ENCODE results near the gene LAMA2.

GRCh38 chr6:129507059-129507807, 624.3 kb downstream of the LAMA2 start:
- TF ChIP-seq ZNF331 (CRISPR knock-in tag; IDR thresholded peaks at IDR 0.05; ENCODE audit: low read depth): no peak
- no peak for TF ChIP-seq CTCF (conservative IDR thresholded peaks at IDR 0.05; ENCODE audit: low read depth in 2 of 2)
- no peak for TF ChIP-seq POLR2AphosphoS5 (IDR thresholded peaks at IDR 0.05; ENCODE audit: low read depth)
- TF ChIP-seq EZH2phosphoT487 (IDR thresholded peaks at IDR 0.05; ENCODE audit: unreplicated experiment): no peak
- TF ChIP-seq EZH2 (IDR thresholded peaks at IDR 0.05; ENCODE audit: low read depth, unreplicated experiment): no peak
- no peak for TF ChIP-seq ETS1 (IDR thresholded peaks at IDR 0.05)
- no peak for TF ChIP-seq REST (IDR thresholded peaks at IDR 0.05; ENCODE audit: unreplicated experiment)
- TF ChIP-seq ZNF114 (CRISPR knock-in tag; IDR thresholded peaks at IDR 0.05): no peak
- TF ChIP-seq STAT1 (IDR thresholded peaks at IDR 0.05; ENCODE audit: unreplicated experiment): no peak
- TF ChIP-seq ZNF462 (CRISPR knock-in tag; IDR thresholded peaks at IDR 0.05): no peak
- no peak for TF ChIP-seq JUNB (IDR thresholded peaks at IDR 0.05; ENCODE audit: unreplicated experiment)
